GM19240 (cell line): Measurements from ENCODE around the gene TECPR1.
"Not testable (repeated sequence)": the region's sequence is repeated elsewhere in the genome, so short reads cannot be mapped to it uniquely, and the experiment has no call there.

Source experiments
- DNase-seq: peaks from one replicate; pipeline ENCODE4 v3.0.0; 2011; ENCODE audit warnings: low spot score; ENCODE audit not compliant: insufficient read length

Gene TECPR1

GRCh38 chr7:98229991-98230745 is 21.9 kb downstream of the TECPR1 start:
- no peak for DNase-seq

- DNase-seq, result no peak
These were observed 22.6 kb downstream of the TECPR1 start for GRCh38 chr7:98229441-98229840.

GRCh38 chr7:98228801-98229200 is 23.2 kb downstream of the TECPR1 start:
- DNase-seq, result no peak

GRCh38 chr7:98227939-98228338 is 24.1 kb downstream of the TECPR1 start:
- no peak for DNase-seq

- DNase-seq, result no peak
These were observed 26.0 kb downstream of the TECPR1 start for GRCh38 chr7:98225913-98226614.

GRCh38 chr7:98224701-98225181 is 27.3 kb downstream of the TECPR1 start:
- DNase-seq, result no peak

- no peak for DNase-seq
These were observed 27.9 kb downstream of the TECPR1 start for GRCh38 chr7:98223898-98224700.

GRCh38 chr7:98223351-98223897 is 28.6 kb downstream of the TECPR1 start:
- no peak for DNase-seq

- no peak for DNase-seq
These were observed 29.4 kb downstream of the TECPR1 start for GRCh38 chr7:98222533-98223195.

GRCh38 chr7:98221611-98222532 is 30.2 kb downstream of the TECPR1 start:
- no peak for DNase-seq

GRCh38 chr7:98219382-98219781 is 32.6 kb downstream of the TECPR1 start:
- not testable (repeated sequence) for DNase-seq

GRCh38 chr7:98217623-98218582 is 34.1 kb downstream of the TECPR1 start:
- no peak for DNase-seq

GRCh38 chr7:98216941-98217622 is 35.0 kb downstream of the TECPR1 start:
- DNase-seq, result no peak

- no peak for DNase-seq
These were observed 36.2 kb downstream of the TECPR1 start for GRCh38 chr7:98215561-98216495.

- no peak for DNase-seq
These were observed 37.2 kb downstream of the TECPR1 start for GRCh38 chr7:98214811-98215321.

- DNase-seq, result no peak
These were observed 37.9 kb downstream of the TECPR1 start for GRCh38 chr7:98213888-98214810.
